Measurements from ENCODE around the gene KIF6. TPM values are rescaled to one million over a fixed set of nuclear protein-coding genes. Genes with fewer than 3 reads are reported as not detected.

Gene KIF6
- total RNA-seq, 4 donors from 2014 or later, result 0.10 to 0.61 (median 0.13) TPM; not detected in 1

- 90 to 96% methylated on average over 3 of the region's 3 CpGs for WGBS, 2 donors
- H3K4me3 ChIP-seq (ENCODE audit: low read depth, poor library complexity, severe bottlenecking), result no peak overlapping the region
- intact Hi-C loops (cut with DNase I; ENCODE audit: low total_unique reads), result no loop called here
- DNase-seq (ENCODE audit: low spot score in 2 of 2), result no peak
- no peak for TF ChIP-seq POLR2A (IDR thresholded peaks at IDR 0.05)
- TF ChIP-seq, protein P1, sequence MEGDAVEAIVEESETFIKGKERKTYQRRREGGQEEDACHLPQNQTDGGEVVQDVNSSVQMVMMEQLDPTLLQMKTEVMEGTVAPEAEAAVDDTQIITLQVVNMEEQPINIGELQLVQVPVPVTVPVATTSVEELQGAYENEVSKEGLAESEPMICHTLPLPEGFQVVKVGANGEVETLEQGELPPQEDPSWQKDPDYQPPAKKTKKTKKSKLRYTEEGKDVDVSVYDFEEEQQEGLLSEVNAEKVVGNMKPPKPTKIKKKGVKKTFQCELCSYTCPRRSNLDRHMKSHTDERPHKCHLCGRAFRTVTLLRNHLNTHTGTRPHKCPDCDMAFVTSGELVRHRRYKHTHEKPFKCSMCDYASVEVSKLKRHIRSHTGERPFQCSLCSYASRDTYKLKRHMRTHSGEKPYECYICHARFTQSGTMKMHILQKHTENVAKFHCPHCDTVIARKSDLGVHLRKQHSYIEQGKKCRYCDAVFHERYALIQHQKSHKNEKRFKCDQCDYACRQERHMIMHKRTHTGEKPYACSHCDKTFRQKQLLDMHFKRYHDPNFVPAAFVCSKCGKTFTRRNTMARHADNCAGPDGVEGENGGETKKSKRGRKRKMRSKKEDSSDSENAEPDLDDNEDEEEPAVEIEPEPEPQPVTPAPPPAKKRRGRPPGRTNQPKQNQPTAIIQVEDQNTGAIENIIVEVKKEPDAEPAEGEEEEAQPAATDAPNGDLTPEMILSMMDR (IDR thresholded peaks at IDR 0.05), result no peak
These were observed 309.7 kb downstream of the KIF6 start for GRCh38 chr6:39415482-39415881.

DNA sequence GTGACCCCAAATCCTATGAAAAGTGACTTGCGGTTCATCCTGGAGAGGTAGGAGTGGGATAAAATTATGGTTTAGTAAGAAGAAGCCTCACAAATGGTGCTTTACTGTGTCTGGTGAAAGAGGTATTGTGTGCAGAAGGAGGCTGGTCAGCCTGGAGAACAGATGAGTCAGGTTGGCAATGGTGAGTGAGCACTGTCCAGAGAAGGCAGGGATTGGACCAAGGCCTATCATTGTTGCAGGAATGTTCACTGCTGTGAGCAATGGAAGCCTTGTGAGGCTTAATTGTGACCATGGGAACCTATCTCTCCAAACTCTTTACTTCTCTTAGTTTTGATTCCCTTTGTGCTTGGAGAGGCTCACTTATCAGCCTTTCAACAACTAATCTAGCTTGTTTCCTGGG, 313.7 kb downstream of the KIF6 start:
- intact Hi-C loops (cut with DNase I; ENCODE audit: low total_unique reads), result no loop called here
- WGBS, 2 donors, result 94 to 100% methylated on average over 1 of the region's 1 CpG
- no peak overlapping the region for H3K4me3 ChIP-seq (ENCODE audit: low read depth, poor library complexity, severe bottlenecking)
- no peak for DNase-seq (ENCODE audit: low spot score in 2 of 2)
- TF ChIP-seq, protein P1 (IDR thresholded peaks at IDR 0.05), result no peak
- TF ChIP-seq POLR2A (IDR thresholded peaks at IDR 0.05), result no peak

DNA sequence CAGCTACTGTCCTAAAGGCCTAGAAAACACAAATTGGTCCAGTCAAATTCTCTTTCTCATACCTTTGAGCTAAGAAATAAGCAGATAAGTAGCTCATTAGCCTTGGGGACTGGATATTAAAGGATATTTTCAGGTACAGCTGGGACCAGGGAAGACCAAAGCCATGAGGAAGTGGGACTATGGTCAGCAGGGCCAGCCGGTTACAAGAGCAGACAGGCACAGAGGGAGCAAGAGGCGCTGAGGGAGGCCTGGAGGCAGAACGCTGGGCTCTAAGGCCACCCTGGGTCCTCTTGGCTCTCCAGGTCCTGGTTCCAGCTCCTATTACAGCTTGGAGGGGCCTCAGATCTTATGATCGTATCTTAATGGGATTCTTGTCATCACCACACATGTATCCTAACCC, 314.2 kb downstream of the KIF6 start:
- DNase-seq (ENCODE audit: low spot score in 2 of 2), result no peak
- no peak overlapping the region for H3K4me3 ChIP-seq (ENCODE audit: low read depth, poor library complexity, severe bottlenecking)
- 86 to 94% methylated on average over 4 of the region's 4 CpGs for WGBS, 2 donors
- intact Hi-C loops (cut with DNase I; ENCODE audit: low total_unique reads), result no loop called here
- TF ChIP-seq, protein P1 (IDR thresholded peaks at IDR 0.05), result no peak
- TF ChIP-seq POLR2A (IDR thresholded peaks at IDR 0.05), result no peak

DNA sequence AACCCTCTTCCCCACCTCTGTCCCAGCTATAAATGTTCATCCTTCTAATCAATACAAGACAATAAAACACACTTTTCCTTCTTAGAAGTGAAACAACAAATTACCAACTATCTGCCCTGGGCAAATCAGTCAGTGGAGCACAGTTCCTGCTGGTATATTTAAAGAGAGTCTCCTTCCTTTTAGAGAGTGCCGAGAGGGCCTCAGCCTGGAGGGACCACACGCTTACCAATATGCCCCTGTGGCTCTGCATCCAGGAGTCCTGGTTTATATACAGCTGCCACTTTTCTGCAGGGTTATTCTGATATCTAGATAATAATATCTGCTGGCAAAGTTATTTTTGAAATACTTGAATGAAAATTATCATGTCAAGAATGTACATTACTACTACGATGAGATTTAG, 315.3 kb downstream of the KIF6 start:
- intact Hi-C loops (cut with DNase I; ENCODE audit: low total_unique reads), result no loop called here
- TF ChIP-seq, protein P1 (IDR thresholded peaks at IDR 0.05), result no peak
- no peak for TF ChIP-seq POLR2A (IDR thresholded peaks at IDR 0.05)
- H3K4me3 ChIP-seq (ENCODE audit: low read depth, poor library complexity, severe bottlenecking), result no peak overlapping the region
- no peak for DNase-seq (ENCODE audit: low spot score in 2 of 2)
- WGBS, 2 donors, result 96 to 97% methylated on average over 3 of the region's 3 CpGs

DNA sequence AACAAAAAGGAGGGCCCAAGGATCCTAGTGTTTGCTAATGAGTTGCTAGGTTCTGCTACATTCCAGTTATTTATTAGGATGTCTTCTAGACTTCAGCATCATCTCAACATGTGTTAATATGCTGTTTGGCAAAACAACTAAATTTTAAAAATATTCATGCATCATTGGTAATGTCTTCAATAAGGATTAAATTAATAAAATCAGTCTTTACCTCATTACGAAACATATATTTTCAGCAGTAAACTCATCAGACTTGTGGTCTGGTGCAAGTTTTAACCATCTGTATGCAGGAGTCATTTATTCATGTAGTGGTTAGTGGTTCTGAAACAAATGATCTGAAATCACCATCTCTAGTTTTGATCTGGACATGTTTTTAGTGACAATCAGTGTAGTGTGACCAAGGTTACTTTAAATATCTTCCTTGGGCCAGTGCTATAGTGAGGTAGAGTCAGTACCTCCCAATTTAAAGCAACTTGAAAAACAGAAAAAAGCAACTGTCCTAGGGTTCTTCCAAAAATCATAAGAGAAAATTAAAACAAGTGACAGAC, 317.7 kb downstream of the KIF6 start:
- H3K4me3 ChIP-seq (ENCODE audit: low read depth, poor library complexity, severe bottlenecking), result no peak overlapping the region
- intact Hi-C loops (cut with DNase I; ENCODE audit: low total_unique reads), result no loop called here
- TF ChIP-seq, protein P1 (IDR thresholded peaks at IDR 0.05), result no peak
- TF ChIP-seq POLR2A (IDR thresholded peaks at IDR 0.05), result no peak
- WGBS, 2 donors, result 78 to 80% methylated on average over 1 of the region's 1 CpG
- DNase-seq (ENCODE audit: low spot score in 2 of 2), result no peak

- H3K4me3 ChIP-seq (ENCODE audit: low read depth, poor library complexity, severe bottlenecking), result no peak overlapping the region
- TF ChIP-seq, protein P1 (IDR thresholded peaks at IDR 0.05), result no peak
- TF ChIP-seq POLR2A (IDR thresholded peaks at IDR 0.05), result no peak
- 85 to 98% methylated on average over 1 of the region's 1 CpG for WGBS, 2 donors
- intact Hi-C loops (cut with DNase I; ENCODE audit: low total_unique reads), result no loop called here
- DNase-seq (ENCODE audit: low spot score in 2 of 2), result no peak
These were observed 320.9 kb downstream of the KIF6 start for GRCh38 chr6:39404312-39404711.
